AG09319 (cell line): ENCODE results near the gene ACKR3.

Experiments
- DNase-seq: peaks from one replicate; pipeline ENCODE4 v3.0.0-alpha.2; 2010; ENCODE audit warnings: low read depth; ENCODE audit errors: extremely low read depth
- TF ChIP-seq, protein P1 (sequence below): IDR thresholded peaks from 2 replicates; pipeline ENCODE4 v1.5.1; 2011; ENCODE audit warnings: low read depth, mild to moderate bottlenecking, inconsistent platforms, low read length, moderate library complexity

Gene ACKR3

DNA sequence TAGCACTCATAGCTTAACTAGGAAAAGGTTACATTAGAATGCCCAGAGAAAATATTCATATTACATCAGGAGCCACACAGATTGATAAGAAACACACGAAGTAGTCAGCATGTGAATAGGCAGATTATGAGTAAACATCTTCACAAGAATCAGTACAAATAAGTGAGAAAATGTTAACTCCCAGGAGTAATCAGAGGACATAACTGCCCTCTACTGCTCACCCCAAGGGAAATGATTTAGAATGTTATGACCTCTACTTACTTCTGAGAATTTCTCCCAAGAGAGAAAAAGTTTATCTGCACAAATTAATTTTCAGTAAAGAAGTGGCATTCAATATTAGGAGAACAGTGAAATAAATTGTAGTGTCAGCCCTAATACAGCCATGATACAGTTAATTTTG is 39.1 kb upstream of the ACKR3 start:
- no peak for DNase-seq
- TF ChIP-seq, protein P1, sequence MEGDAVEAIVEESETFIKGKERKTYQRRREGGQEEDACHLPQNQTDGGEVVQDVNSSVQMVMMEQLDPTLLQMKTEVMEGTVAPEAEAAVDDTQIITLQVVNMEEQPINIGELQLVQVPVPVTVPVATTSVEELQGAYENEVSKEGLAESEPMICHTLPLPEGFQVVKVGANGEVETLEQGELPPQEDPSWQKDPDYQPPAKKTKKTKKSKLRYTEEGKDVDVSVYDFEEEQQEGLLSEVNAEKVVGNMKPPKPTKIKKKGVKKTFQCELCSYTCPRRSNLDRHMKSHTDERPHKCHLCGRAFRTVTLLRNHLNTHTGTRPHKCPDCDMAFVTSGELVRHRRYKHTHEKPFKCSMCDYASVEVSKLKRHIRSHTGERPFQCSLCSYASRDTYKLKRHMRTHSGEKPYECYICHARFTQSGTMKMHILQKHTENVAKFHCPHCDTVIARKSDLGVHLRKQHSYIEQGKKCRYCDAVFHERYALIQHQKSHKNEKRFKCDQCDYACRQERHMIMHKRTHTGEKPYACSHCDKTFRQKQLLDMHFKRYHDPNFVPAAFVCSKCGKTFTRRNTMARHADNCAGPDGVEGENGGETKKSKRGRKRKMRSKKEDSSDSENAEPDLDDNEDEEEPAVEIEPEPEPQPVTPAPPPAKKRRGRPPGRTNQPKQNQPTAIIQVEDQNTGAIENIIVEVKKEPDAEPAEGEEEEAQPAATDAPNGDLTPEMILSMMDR = no peak

DNA sequence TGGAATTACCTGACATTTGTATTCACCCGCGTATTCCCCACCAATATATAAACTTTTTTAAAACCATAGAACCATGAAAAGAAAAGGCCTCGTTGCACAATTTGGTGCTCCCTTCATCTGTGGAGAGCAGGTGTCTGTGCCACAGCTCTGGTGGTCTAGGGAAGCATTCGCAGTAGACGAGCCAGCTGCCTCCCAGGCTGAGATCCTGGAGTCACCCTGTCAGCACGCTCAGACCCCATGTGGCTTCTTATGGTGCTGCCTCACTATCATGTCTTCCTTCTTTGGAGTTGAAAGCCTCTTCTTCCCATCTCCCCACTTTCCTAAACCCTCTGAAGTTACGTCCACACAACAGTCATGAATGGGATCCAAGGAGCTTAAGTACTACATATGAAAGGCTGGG is 38.4 kb upstream of the ACKR3 start:
- no peak for DNase-seq
- TF ChIP-seq, protein P1 = no peak

DNA sequence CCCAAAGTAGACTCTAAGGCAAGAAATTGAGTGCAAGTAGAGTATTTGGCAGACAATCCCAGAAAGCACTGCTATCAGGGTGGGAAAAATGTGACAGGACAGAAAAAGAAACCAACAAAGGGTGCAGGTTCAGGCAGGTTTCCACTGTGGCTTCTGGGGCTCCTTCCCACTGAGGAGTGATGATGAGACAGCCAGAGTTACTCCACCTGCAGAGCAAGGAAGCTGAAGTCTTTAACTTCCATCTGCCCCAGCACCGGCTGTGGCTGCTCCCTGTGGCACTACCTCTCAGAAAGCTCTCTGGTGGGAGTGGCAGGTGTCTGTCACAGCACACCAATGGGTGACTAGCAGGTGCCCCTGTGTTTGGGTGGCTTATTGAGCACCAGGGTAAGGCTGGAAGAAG is 37.6 kb upstream of the ACKR3 start:
- TF ChIP-seq, protein P1 = no peak
- no peak for DNase-seq

DNA sequence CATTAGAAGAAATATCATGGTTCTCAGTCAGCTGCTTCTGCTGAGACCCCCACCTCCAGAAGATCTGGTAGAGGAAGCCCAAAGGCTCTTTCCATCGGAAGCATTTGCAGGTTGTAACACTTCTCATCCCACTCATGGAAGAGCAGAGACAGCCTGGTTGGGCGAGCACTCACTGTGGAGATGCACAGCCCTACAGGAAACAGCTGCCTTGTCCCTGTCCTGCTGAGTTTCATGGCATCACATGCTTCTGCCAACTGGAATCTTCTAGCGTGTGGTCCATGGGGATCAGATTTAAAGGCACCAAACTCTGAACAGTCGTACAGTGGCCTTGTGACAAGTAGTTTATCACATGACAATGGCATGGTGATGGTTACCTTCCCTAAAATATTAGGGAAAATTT is 36.3 kb upstream of the ACKR3 start:
- TF ChIP-seq, protein P1 = no peak
- no peak for DNase-seq

DNA sequence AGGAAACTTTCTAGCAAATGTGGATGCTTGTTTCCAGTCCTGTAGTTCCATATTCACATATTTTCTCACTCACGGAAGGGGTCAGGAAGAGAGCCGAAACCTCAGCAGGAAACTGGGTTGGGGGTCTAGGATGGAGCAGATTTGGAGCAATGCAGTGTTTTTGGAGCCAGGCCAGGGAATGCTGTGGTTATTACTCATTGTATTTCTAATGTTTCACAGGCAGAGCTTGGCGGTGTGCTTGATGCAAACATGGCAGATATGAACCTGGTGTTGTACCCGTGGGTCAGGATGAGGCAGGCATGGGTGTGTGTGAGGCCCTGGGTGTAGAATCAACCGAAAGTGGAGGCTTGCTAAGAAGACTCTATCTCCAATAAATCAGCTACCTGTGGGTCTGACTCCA is 34.6 kb upstream of the ACKR3 start:
- no peak for DNase-seq
- TF ChIP-seq, protein P1 = no peak

DNA sequence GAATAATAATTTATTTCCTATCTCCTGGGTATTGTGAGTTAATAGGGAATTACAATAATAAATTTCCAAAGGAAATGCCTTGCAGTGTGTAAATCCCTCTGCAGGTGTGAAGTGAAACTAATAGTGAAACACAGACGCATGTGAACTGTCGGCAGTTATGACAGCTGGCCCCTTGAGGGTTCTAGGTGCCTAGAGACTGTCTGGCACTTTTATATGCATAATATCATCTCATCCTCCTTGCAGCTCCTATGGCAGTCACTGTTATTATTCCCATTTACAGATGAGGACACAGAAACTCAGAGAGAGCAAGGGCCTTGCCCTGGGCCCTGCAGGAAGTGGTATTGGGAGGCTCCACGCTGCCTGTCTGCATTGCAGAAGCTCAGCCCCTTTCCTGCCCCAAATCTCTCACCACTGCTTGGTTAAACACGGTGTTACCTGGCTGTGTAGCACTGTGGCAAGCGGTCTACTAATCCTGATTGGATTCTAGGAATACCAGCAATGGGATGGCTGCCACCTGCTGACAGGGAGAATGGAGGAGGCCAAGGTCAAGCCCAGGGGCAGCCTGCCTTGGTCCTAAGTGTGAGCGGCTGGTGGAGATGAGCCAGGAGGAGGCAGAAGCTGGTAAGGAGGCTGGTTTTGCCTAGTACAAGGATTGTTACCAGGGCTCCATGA is 32.8 kb upstream of the ACKR3 start:
- TF ChIP-seq, protein P1 = no peak
- no peak for DNase-seq

DNA sequence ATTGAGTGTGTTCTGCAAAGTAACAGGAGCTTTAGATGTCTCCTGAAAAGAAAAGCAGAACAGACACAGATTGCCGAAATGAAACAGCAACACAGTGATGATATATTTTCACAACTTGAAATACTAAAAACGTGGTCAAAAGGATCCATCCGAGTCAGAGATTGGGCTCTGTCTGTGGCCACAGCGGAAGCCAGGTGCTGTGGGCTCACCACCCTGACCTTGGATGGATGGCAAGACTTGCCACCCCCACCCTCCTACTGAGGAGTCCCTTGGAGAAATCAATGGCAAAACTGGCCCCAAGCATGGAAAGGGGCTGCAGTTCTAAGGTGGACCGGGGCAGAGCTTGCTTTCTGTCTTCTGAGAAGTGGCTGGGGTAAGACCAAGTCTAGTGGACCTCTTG is 31.4 kb upstream of the ACKR3 start:
- TF ChIP-seq, protein P1 = no peak
- no peak for DNase-seq
